ENCODE results near the gene TTC39B. TPM values are rescaled to one million over a fixed set of nuclear protein-coding genes. Genes with fewer than 3 reads are reported as not detected.

Gene TTC39B
- total and polyA plus RNA-seq, 2 of the 8 experiments (the other 6 are each of a cell fraction or from before 2014, with no cell fraction given): 1.6 to 10.9 TPM

GRCh38 chr9:15328946-15329345, 21.9 kb upstream of the TTC39B start:
- Histone ChIP-seq H4K91ac (replicated peaks; ENCODE audit: insufficient read length, low read length) (no peak overlapping the region), H3K23me2 (ENCODE audit: low read depth, low read length) (no peaks in the 10 kb centered on the region), H2AK5ac (ENCODE audit: low read depth, low read length) (no peak overlapping the region), H3K4me3 (ENCODE audit: extremely low read depth in 1 of 4, insufficient read depth in 2 of 4, low read depth in 3 of 4, low read length in 4 of 4) (no peak overlapping the region), H3K9me3 (ENCODE audit: insufficient read depth in 2 of 2, low read depth in 1 of 2, low read length in 1 of 2) (peaks cover 6 to 12% of the 10 kb centered on the region in 2 experiments; a peak in 2 of 4 replicates), H2BK15ac (ENCODE audit: low read length) (no peak overlapping the region), H3K4ac (replicated peaks; ENCODE audit: insufficient read length, low read depth, low read length) (no peak overlapping the region), H2BK20ac (ENCODE audit: low read length) (no peak overlapping the region), H3K56ac (replicated peaks; ENCODE audit: insufficient read length, low read depth, low read length) (no peak overlapping the region), H4K20me1 (replicated peaks in 1 of 2; ENCODE audit: control insufficient read depth in 1 of 2, insufficient read depth in 2 of 2, low read length in 2 of 2) (no peaks in the 10 kb centered on the region), H3K18ac (ENCODE audit: extremely low read depth, low read length) (no peak overlapping the region), H3K14ac (ENCODE audit: insufficient read length) (no peak overlapping the region), H2BK5ac (ENCODE audit: low read depth, low read length) (no peak overlapping the region), H2BK120ac (replicated peaks; ENCODE audit: low read depth, low read length) (no peak overlapping the region), H4K8ac (ENCODE audit: extremely low read depth, insufficient read depth, low read length) (no peak overlapping the region), H3K79me1 (ENCODE audit: low read depth, low read length) (no peaks in the 10 kb centered on the region), H2BK12ac (ENCODE audit: low read depth, low read length) (no peak overlapping the region), H3K9ac (replicated peaks in 1 of 4; ENCODE audit: extremely low read depth in 1 of 4, low read depth in 3 of 4, low read length in 3 of 4) (no peak overlapping the region), H4K5ac (ENCODE audit: insufficient read length, low read depth, low read length) (no peak overlapping the region), H3K4me2 (ENCODE audit: insufficient read depth in 1 of 2, low read depth in 2 of 2, low read length in 2 of 2) (no peak overlapping the region), H3K79me2 (ENCODE audit: control insufficient read depth in 1 of 2, insufficient read depth in 2 of 2, low read length in 2 of 2) (no peaks in the 10 kb centered on the region), H3K23ac (ENCODE audit: insufficient read length) (no peak overlapping the region), H3K36me3 (ENCODE audit: control insufficient read depth in 2 of 4, insufficient read depth in 4 of 4, low read length in 3 of 4) (no peaks in the 10 kb centered on the region), H2AFZ (ENCODE audit: low read length) (no peak overlapping the region), H3K27me3 (replicated peaks in 1 of 4; ENCODE audit: control insufficient read depth in 3 of 4, extremely low read depth in 1 of 4, insufficient read depth in 3 of 4, low read length in 3 of 4) (no peaks in the 10 kb centered on the region), H3K4me1 (replicated peaks in 1 of 4; ENCODE audit: control insufficient read depth in 3 of 4, insufficient read depth in 4 of 4, low read length in 3 of 4) (no peaks in the 10 kb centered on the region), H3K27ac (ENCODE audit: low read depth, low read length) (no peak overlapping the region)
- ChIA-PET CTCF (ENCODE audit: partially characterized antibody) (no interaction called here), POLR2A (ENCODE audit: partially characterized antibody) (no interaction called here)
- TF ChIP-seq BACH1 (IDR thresholded peaks at IDR 0.05; ENCODE audit: low read length) (no peak), ATF2 (IDR thresholded peaks at IDR 0.05; ENCODE audit: low read length) (no peak), GABPA (IDR thresholded peaks at IDR 0.05; ENCODE audit: borderline replicate concordance, insufficient read depth, low read length) (no peak), NANOG (IDR thresholded peaks at IDR 0.05; ENCODE audit: insufficient read depth, low read depth, low read length, poor library complexity, severe bottlenecking) (no peak), SAP30 (IDR thresholded peaks at IDR 0.05; ENCODE audit: insufficient read depth, insufficient replicate concordance, low read length) (no peak), CHD2 (IDR thresholded peaks at IDR 0.05; ENCODE audit: low read length) (no peak), CEBPB (IDR thresholded peaks at IDR 0.05; ENCODE audit: low read depth, low read length) (no peak), CBX8 (IDR thresholded peaks at IDR 0.05; ENCODE audit: borderline replicate concordance, low read depth, low read length) (no peak)
- no peak for FAIRE-seq
- WGBS, 2 experiments (ENCODE audit: extremely low coverage in 1 of 2, insufficient coverage in 1 of 2, insufficient read length in 1 of 2, insufficient replicate concordance in 2 of 2, low coverage in 1 of 2, low lambda C conversion rate in 2 of 2, missing lambda C conversion rate in 1 of 2): 95% methylated on average over 1 of the region's 1 CpG; no CpG with 5 or more reads in 1 of the 2 experiments
- DNase-seq (ENCODE audit: low read depth in 1 of 2, low spot score in 2 of 2): no peak

Data from H1 (cell line).